Measurements from ENCODE around the gene ZBTB42.
"Not testable (repeated sequence)": the region's sequence is repeated elsewhere in the genome, so short reads cannot be mapped to it uniquely, and the experiment has no call there.

ZBTB42 gene

DNA sequence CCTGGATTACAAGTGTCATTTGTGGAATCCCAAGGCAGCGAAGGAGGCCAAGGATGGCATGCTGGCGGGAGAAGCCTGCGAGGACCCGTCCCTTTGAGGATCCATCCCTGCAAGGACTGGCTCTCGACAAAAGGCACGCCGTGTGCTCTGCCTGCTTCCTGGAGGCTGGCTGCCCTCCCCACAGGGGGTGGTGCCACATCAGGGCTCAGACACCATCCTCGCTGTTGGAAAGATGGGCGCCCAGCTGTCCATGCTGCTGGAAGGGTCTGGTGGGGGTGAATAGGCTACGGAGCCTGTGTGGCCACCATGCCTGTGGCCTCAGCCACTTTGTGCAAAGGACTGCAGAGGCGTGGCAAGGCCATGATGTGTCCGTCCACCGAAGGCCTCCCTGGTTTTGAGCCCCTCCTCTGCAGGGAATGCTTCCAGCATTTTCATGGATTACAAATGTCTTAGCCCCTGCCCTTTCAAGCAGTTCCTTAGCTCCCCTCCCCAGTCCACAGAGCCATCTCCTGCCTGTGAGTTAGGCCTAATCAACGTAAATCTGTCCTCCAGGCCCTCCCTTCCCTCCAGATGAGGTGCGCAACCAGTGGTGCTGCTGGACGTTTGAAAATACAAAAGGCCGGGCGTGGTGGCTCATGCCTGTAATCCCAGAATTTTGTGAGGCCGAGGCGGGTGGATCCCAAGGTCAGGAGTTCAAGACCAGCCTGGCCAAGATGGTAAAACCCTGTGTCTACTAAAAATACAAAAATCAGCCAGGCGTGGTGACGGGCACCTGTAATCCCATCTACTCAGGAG, 22.1 kb downstream of the ZBTB42 start:
- TF ChIP-seq, protein P1, sequence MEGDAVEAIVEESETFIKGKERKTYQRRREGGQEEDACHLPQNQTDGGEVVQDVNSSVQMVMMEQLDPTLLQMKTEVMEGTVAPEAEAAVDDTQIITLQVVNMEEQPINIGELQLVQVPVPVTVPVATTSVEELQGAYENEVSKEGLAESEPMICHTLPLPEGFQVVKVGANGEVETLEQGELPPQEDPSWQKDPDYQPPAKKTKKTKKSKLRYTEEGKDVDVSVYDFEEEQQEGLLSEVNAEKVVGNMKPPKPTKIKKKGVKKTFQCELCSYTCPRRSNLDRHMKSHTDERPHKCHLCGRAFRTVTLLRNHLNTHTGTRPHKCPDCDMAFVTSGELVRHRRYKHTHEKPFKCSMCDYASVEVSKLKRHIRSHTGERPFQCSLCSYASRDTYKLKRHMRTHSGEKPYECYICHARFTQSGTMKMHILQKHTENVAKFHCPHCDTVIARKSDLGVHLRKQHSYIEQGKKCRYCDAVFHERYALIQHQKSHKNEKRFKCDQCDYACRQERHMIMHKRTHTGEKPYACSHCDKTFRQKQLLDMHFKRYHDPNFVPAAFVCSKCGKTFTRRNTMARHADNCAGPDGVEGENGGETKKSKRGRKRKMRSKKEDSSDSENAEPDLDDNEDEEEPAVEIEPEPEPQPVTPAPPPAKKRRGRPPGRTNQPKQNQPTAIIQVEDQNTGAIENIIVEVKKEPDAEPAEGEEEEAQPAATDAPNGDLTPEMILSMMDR (IDR thresholded peaks at IDR 0.05; ENCODE audit: control insufficient read depth, extremely low read depth, insufficient read depth) = no peak
- H3K4me3 ChIP-seq (ENCODE audit: low read depth, low read length) = no peak overlapping the region
- DNase-seq (ENCODE audit: low read depth) = no peak

DNA sequence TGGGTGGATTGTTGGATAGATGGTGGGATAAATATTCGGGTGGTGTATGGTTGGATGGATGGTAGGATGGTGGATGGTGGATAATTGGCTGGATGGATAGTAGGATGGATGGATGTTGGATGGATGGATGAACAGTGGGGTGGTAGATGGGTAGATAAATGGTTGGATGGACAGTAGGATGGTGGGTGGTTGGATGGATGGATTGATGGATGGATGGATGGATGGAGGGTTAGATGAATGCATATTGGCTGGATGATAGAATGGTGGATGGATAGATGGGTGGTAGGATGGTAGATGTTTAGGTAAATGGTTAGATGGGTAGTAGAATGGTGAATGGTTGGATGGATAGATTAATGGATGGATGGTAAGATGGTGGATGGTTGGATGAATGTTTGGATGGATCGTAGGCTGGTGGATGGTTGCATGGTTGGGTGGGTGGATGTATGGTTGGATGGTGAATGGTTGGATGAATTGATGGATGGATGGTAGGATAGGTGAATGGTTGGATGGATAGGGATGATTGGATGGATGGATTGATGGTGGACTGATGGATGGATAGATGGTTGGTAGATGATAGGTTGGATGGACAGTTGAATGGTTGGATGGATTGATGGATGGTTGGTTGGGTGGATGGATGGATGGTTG, 23.6 kb downstream of the ZBTB42 start:
- H3K4me3 ChIP-seq (ENCODE audit: low read depth, low read length) = no peak overlapping the region
- TF ChIP-seq, protein P1 (IDR thresholded peaks at IDR 0.05; ENCODE audit: control insufficient read depth, extremely low read depth, insufficient read depth) = no peak
- no peak for DNase-seq (ENCODE audit: low read depth)

DNA sequence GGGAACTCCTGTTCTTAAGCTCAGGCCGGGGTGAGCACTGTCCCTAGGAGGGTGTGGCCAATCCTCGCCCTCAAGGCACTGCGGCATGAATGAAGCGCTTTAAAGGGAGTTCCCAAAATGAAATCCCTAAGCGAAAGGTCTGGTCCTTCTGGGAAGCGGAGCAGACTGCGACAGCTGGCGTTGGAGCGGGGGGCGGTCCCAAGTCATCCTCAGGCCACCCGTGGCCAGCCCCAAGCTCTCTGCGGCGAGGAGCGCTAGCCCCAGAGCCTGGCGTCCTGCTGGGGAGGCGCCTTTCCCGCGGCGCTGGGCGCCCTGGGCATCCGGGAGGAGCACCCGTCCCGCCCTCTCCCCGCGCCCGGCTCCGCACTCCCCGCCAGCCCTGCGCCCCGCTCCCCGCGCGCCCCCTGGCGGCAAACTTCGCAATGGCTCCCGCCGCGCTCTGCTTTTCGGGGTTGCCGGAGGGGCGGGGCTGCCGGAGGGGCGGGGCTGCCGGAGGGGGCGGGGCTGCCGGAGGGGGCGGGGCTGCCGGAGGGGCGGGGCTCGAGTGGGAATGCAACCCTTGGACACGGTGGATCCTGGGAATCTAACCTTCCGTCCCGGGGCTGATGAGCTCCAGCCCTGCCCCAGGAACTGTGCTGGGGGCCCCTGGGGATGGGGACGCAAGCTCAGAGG, 25.4 kb downstream of the ZBTB42 start:
- H3K4me3 ChIP-seq (ENCODE audit: low read depth, low read length) = peak overlapping the region; percentile 52
- TF ChIP-seq, protein P1 (IDR thresholded peaks at IDR 0.05; ENCODE audit: control insufficient read depth, extremely low read depth, insufficient read depth) = peak; percentile 96
- no peak for DNase-seq (ENCODE audit: low read depth)

DNA sequence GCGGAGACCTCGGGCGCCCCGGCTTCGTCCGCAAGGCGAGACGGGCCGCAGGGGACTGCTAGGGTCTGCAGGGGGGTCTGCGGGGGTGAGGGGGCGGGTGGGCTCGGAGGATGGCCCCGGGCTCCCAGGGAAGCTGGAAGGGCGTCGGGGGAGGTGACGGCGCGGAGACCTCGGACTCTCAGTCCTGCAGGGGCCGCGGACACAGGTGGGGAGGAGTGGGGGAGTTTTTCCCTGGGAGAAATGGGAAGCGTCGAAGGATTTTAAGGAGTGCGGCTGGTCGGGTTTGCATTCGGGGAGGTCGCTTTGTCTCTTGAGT, 25.9 kb downstream of the ZBTB42 start:
- peak overlapping the region; percentile 52 for H3K4me3 ChIP-seq (ENCODE audit: low read depth, low read length)
- TF ChIP-seq, protein P1 (IDR thresholded peaks at IDR 0.05; ENCODE audit: control insufficient read depth, extremely low read depth, insufficient read depth) = no peak
- DNase-seq (ENCODE audit: low read depth) = no peak

DNA sequence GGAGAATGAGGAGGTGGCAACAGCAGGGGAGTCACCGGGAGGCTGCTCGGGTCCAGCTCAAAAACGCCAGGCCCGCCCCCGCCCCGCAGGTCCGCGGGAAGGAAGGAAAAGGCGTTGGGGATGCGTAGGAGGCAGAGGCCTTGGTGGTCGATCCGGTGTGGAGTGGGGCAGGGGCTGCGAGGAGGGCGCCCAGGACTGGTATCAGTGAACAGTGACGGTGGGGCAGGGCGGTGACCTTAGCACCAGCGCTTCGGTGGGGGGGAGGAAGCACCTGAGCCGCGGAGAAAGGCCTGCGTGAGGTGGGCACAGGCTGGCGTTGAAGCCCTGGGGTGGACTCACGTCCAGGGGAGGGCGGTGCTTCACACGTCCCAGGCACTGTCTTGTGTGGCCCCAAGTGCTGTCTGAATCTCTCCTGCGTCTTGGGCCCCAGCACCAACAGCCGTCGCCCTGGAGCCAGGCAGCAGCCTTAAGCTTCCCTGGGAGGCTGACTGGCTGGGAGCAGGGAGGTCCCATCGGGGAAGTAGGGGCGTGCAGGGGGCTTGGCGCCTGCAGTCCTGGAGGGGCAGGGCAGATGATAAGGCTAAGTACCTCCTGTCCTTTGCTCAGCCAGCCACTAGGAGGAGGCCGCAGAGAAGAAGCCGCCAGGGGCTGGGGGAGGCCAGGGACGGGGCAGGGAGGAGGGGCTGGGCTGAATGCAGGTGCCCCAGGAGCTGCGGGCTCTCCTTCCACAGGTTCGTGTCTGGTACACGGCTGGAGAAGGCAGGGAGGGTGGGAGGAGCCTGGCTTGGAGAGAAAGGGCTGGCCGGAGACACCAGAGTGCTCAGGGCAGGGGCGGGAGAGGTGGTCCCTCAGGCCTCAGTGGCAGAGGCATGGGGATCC, 26.5 kb downstream of the ZBTB42 start:
- peak overlapping the region; percentile 52 for H3K4me3 ChIP-seq (ENCODE audit: low read depth, low read length)
- no peak for DNase-seq (ENCODE audit: low read depth)
- TF ChIP-seq, protein P1 (IDR thresholded peaks at IDR 0.05; ENCODE audit: control insufficient read depth, extremely low read depth, insufficient read depth) = 0 out of 2 replicates have a peak, but pooled peaks have one; percentile 23

DNA sequence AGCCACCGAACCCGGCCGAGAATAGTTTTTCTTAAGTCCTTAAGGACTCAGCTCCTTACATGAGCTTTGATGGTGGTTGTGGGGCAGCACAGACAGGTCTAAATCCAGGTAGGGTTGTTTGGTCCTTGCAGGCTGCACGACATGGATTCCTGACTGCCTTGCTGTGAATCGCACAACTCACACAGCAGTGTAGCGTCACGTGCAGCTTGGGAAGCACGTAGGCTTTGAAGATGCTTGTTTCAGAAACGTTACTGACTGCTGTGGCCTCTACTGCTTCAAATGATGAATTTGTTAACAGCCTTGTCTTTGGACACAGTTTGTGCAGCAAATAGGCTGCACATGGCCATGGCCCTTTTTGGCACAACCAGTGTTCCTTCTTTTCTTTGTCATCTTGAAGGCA, 29.9 kb downstream of the ZBTB42 start:
- TF ChIP-seq, protein P1 (IDR thresholded peaks at IDR 0.05; ENCODE audit: control insufficient read depth, extremely low read depth, insufficient read depth) = no peak
- DNase-seq (ENCODE audit: low read depth) = no peak
- no peak overlapping the region for H3K4me3 ChIP-seq (ENCODE audit: low read depth, low read length)

DNA sequence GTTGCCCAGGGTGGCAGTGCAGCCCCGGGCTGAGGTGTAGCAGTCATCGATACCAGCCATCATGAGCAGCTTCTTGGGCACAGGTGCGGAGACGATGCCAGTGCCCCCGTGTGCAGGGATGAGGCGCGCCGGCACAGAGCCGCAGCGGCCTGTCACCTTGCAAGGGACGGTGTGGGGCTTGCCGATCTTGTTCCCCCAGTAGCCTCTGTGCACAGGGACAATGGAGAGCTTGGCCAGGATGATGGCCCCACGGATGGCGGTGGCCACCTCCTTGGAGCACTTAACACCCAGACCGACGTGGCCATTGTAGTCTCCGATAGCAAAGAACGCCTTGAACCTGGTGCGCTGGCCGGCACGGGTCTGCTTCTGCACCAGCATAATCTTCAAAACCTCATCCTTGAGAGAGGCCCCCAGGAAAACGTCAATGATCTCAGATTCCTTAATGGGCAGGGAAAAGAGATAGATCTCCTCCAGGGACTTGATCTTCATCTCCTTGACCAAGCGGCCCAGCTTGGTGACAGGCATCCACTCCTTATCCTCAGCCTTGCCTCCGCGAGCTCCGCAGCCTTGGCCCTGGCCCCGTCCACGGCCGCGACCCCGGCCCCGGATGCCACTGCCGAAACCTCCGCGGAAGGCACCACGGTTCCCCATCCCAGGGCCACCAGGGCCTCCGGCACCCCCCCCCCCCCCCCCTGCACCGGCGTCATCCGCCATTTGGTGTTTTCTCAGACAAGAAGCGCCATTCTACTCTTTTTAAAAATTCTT, 35.5 kb downstream of the ZBTB42 start:
- not testable (repeated sequence) for DNase-seq (ENCODE audit: low read depth)

More for the DNA sequence above, 35.5 kb downstream of the ZBTB42 start:
- not testable (repeated sequence) for H3K4me3 ChIP-seq (ENCODE audit: low read depth, low read length)

All from LNCaP clone FGC (cell line).